H54 (cell line): ENCODE results near the gene SH3BP4.
A peak's percentile ranks its signal among the peaks of the same experiment; 100 is the strongest.

Experiments used
- DNase-seq: peaks from one replicate; pipeline ENCODE4 v3.0.0; 2011; ENCODE audit warnings: low spot score, mixed read lengths; ENCODE audit not compliant: insufficient read length
- FAIRE-seq: peaks from 3 replicates; lab custom pipeline; 2011; peaks lifted over from hg19 to GRCh38; lab: Jason Lieb, UNC
- POLR2A ChIP-seq: IDR thresholded peaks from 2 replicates; pipeline ENCODE4 v1.6.1; 2011; ENCODE audit warnings: low read depth, mild to moderate bottlenecking, low read length

Gene SH3BP4

GRCh38 chr2:234953116-234954031 is 1.6 kb downstream of the SH3BP4 start:
- no peak for TF ChIP-seq POLR2A
- FAIRE-seq (no peak), DNase-seq (no peak)

GRCh38 chr2:234954551-234954992 is 2.8 kb downstream of the SH3BP4 start:
- no peak for TF ChIP-seq POLR2A
- DNase-seq (no peak), FAIRE-seq (no peak)

- TF ChIP-seq POLR2A: no peak
- no peak for FAIRE-seq
- no peak for DNase-seq
Measured at GRCh38 chr2:234955091-234955591, 3.3 kb downstream of the SH3BP4 start.

GRCh38 chr2:234955971-234956509 is 4.2 kb downstream of the SH3BP4 start:
- no peak for DNase-seq
- no peak for TF ChIP-seq POLR2A
- no peak for FAIRE-seq

- no peak for FAIRE-seq
- no peak for TF ChIP-seq POLR2A
Measured at GRCh38 chr2:234957834-234958135, 6.0 kb downstream of the SH3BP4 start.

GRCh38 chr2:234958311-234958710 is 6.5 kb downstream of the SH3BP4 start:
- DNase-seq (no peak), FAIRE-seq (no peak)
- TF ChIP-seq POLR2A: no peak

More at GRCh38 chr2:234957834-234958135, 6.0 kb downstream of the SH3BP4 start:
- DNase-seq: no peak

GRCh38 chr2:234958746-234959395 is 7.1 kb downstream of the SH3BP4 start:
- no peak for FAIRE-seq
- no peak for DNase-seq
- TF ChIP-seq POLR2A: no peak

GRCh38 chr2:234960175-234961088 is 8.6 kb downstream of the SH3BP4 start:
- no peak for FAIRE-seq
- TF ChIP-seq POLR2A: no peak
- no peak for DNase-seq

- no peak for DNase-seq
- no peak for FAIRE-seq
- no peak for TF ChIP-seq POLR2A
Measured at GRCh38 chr2:234961784-234962183, 10.0 kb downstream of the SH3BP4 start.

- peak; percentile 74 for FAIRE-seq
- TF ChIP-seq POLR2A: no peak
- DNase-seq: no peak
Measured at GRCh38 chr2:234963773-234964615, 12.2 kb downstream of the SH3BP4 start.

GRCh38 chr2:234964631-234965461 is 13.0 kb downstream of the SH3BP4 start:
- FAIRE-seq: no peak
- no peak for TF ChIP-seq POLR2A
- no peak for DNase-seq

- FAIRE-seq: no peak
- no peak for DNase-seq
- TF ChIP-seq POLR2A: no peak
Measured at GRCh38 chr2:234966340-234966739, 14.5 kb downstream of the SH3BP4 start.
